ENCODE data around the gene ALPI.

- no peak for TF ChIP-seq EZH2 (IDR thresholded peaks at IDR 0.05)
- TF ChIP-seq POLR2AphosphoS5 (IDR thresholded peaks at IDR 0.05; ENCODE audit: borderline replicate concordance, low read depth, low read length): no peak
Measured at GRCh38 chr2:232435805-232436204, 20.1 kb upstream of the ALPI start.
